HG02885 (cell line): Measurements from ENCODE around the gene FBXW7.
A peak's percentile ranks its signal among the peaks of the same experiment; 100 is the strongest.

Experiments
- ATAC-seq: cut with Tn5 transposase; IDR thresholded peaks from one replicate; pipeline ENCODE4 v1.9.1; 2021; ENCODE audit warnings: mild to moderate bottlenecking; ENCODE audit not compliant: unreplicated experiment, poor library complexity

FBXW7 gene

DNA sequence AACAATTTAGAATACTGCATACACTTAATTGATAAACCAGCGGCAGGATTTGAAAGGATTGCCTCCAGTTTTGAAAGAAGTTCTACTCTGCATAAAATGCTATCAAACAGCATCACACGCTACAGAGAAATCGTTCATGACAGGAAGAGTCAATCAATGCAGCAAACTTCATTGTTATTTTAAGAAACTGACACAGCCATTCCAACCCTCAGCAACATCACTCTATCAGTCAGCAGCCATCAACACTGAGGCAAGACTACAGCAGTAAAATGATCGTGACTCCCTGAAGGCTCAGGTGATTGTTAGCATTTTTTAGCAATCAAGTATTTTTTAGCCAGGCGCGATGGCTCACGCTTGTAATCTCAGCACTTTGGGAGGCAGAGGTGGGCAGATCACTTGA is 98.3 kb downstream of the FBXW7 start:
- ATAC-seq = no peak

DNA sequence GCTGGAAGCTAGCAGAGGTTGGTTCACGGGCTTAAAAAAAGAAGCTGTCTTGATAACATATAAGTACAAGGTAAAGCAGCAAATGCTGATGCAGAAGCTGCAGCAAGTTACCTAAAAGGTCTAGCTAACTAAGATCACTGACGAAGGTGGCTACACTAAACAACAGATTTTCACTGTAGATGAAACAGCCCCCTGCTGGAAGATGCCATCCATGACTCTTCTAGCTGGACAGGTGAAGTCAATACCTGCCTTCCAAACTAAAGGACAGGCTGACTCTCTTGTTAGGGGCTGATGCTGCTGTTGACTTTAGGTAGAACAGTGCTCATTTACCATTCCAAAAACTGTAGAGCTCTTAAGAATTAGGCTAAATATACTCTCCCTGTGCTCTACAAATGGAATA is 99.5 kb downstream of the FBXW7 start:
- ATAC-seq = no peak

DNA sequence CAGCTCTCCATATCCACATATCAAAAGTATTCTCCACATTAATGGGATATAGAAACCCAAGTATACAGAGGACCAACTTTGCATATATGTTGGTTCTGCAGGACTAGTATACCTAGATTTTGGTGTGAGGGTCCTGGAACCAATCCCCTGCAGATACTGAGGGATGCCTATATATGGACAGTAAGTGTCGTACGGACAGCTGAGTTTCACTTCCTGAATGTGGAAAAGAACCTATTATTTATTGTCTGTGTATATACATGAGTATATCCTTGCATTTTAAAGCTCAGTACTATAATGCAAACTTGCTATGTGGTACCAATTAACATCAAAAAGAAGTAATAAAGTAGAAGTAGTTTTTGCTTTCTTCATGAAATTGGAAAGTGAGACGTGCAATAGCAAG is 101.9 kb downstream of the FBXW7 start:
- peak; percentile 56 for ATAC-seq

DNA sequence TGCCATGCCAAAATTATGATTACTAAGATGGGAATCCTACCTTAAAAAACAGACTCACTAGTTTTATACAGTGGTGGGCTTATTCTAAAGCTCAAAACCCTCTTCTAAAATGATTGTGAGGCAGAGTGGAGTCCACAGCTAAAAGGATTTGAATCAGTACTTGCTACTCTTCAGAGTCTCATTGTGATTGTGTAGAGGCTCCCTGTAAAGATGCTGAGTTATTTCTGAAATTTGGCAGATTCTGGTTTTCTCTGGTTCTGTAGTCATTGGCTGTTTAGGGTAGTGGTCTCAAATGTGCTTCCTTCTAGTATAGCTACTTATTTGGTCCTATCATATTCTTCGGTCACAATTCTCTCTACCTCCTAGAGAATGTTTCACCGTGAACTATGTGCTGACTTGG is 104.1 kb downstream of the FBXW7 start:
- ATAC-seq = no peak

DNA sequence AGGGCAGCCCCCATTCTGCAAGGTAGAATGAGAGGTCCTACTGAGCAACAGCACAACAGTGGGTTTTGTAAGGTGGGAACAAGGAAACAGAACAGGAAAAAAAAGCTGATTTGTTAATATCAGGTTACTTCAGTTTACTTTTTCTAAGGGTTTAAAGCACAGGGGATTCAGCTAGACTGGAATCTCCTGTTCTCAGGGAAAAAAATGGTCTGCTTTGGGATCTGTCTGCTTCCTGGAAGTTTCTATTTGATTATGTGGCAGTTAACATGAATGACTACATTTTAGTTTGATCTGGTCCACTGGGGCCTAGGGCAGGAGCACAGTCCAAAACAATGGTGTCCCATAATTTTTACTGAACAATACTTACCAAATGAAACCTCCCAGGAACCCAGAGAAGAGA is 104.6 kb downstream of the FBXW7 start:
- ATAC-seq = no peak

DNA sequence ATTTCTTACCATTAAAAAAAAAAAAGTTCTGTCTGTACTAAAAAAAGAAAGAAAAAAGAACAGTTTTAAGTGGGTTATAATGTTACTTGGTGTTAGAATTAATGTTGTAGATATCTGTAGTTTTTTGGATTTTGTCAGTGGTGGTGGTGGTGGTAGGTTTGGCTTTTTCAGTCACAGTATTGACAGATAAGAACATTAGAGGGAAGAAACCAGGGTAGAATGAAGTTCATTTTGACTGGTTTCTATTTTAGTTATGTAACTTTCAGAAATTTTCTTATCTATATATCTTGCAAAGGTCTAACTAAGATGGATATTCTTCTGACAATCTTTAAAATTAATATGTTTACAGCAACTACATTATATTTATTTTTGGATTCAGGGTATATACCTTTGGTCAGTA is 105.4 kb downstream of the FBXW7 start:
- ATAC-seq = no peak

DNA sequence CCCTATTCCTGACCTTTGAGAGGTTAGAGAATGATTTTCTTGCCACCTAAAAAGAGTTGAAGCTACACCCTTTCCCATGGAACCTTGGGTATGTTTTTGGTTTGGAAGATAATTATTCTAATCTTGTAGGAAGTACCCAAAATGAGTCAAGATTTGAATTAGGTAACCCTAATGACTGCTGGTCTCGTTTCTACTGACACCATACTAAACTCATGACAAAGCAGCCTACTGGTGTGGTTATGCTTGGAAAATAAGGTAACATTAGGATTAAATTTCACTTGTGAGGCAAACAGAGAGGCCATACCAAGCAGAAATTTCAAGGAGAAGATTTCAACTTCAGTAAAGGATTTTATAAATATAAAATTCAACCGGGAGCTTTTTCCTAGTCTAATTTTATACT is 107.9 kb downstream of the FBXW7 start:
- no peak for ATAC-seq

DNA sequence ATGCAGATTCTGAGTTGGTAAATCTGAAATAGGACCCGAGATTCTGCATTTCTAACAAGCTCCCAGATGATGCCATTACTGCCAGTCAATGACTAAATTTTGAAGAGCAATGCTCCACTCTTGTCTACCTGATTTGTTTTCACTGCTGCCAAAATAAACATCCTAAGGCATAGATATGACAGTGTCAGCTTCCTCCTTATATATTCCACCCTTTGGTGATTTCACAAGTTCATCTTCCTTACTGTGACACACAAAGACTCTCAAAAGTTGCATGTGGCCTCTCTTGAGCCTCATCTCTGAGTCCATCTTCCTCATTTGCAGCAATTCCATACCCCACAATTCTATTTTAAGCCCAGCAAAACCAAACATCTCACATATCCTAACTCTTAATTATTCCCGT is 110.9 kb downstream of the FBXW7 start:
- no peak for ATAC-seq

DNA sequence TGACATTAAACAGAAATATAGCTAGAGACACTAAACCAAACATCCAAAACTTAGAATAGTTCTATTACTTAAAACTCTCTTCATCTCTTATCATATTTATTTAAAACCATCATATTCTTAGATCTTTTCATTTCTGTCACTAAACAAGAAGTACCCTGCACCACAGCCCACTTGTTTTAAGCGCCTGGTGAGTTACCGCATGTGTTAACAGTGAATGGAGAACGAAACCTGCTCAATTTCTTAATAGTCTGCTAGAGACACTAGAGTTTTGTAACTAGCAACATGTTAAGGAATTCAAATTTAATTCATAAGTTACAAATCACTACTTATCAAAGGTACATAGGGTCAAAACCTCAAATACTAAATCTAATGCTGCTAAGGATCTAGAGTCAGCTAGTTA is 111.5 kb downstream of the FBXW7 start:
- no peak for ATAC-seq

DNA sequence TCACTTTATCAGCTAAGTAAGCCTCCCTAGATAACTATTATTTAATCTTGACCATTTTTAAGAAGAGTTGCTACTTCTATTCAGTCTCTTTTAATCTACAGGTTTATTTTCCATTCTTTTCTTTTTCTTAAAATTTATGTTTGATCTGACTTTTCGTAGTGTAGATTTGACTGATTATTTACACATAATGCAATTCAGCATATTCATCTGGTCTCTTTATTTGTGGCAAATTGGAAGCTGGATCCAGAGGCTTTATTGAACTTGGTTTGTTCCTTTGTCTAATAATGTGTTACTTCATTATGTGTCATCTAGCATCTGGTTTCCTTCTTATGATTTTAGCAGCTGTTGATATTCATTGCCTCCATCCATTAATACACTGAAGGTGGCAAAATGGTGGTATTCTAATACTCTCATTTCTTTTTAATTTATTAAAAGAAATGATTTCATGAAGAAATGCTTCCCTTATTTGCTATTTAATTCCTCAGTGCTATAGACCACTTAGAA is 113.0 kb downstream of the FBXW7 start:
- ATAC-seq = no peak

DNA sequence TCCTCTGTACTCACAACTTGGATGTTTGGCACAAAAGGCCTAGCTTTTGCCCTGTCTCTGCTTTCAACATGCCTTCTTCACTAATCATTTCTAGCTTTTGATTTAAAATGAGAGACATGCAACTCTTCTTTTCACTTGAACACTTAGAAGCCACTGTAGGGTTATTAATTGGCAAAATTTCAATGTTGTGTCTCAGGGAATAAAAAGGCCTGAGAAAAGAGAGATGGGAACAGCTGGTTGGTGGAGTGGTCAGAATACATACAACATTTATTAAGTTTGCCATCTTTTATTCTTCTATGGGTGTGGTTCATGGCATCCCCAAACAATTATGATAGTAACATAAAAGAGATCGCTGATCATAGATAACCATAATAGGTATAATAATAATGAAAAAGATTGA is 114.3 kb downstream of the FBXW7 start:
- no peak for ATAC-seq

DNA sequence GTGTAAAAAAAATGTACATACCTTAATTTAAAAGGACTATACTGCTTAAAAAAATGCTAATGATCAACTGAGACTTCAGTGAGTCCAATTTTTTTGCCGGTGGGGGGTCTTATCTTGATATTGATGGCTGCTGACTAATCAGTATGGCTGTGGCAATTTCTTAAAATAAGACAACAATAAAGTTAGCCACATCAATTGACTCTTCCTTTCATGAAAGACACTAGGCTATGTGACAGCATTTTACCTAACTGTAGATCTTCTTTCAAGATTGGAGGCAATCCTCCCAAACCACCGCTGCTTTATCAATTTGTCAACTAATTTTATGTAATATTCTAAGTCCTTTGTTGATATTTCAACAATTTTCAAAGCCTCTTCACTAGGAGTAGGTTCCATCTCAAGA is 116.1 kb downstream of the FBXW7 start:
- no peak for ATAC-seq

DNA sequence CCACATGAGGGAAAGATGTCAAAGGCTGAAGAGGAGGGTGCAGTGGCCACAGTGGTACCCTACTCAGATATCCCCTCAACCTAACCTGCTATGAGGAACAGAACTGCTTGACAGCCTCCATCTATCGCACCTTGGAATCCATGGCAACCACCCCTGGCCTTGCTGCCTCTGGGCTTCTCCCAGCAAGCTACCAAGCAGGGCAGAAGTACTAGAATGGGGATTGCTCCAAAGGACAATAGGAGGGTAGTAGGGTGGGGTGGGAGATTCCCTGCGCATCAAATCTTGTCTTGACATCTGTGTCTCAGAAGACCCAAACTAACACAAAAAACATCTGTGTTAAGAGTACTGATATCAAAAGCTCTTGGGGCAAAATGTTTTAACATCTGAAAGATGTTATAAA is 118.2 kb downstream of the FBXW7 start:
- no peak for ATAC-seq

DNA sequence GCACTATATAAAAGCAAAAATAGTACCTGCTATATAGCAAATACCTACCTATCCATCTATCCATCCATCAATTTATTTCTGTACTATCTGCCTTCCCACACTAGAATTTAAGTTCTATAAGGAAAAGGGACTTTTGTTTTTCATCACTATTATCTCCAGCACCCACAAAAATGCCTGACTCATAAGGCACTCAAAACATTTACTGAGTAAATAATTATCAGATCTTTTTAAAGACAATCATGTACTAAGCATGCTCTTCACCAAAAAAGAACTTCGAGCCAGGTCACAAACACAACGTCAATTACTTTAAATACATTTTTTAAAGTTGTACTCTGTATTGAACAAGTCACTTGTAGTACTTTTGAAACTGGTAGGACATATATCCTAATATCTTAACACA is 119.9 kb downstream of the FBXW7 start:
- no peak for ATAC-seq

DNA sequence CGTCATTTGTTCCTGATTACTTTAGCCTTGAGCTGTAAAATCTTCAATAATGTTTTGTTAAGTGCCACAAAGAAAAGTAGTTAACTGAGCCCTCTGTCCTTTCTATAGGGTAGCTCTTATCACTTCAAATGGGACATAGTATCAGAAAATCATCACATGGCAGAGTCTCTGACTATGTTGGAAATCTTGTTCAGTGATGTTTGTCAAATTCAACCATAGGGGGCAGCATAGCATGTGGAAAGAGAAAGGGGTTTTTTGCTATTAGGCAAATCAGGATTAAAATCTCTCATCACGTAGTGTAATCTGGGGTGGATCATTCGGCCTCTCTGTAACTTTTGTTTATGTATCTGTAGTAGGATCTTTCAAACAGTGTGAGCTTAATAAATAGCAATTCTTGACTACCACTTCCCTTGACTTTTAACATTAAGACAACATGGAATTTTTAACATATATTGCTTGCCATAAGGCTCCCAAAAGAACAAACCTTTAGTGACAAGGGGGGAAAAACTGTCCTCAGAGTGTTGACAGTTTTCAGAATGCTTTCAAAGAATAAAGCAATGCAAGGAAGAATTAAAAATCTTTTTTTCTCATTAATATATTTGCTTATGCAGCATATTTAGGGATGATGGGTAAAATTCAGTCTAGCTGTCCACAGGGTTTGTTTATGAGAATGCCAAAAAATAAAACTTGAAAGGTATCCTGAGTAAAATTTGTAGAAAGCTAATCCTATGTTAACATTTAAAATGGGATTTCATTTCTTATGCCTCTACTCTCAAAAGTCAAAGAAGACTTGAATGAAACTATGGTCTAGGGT is 127.2 kb downstream of the FBXW7 start:
- peak; percentile 39 for ATAC-seq

DNA sequence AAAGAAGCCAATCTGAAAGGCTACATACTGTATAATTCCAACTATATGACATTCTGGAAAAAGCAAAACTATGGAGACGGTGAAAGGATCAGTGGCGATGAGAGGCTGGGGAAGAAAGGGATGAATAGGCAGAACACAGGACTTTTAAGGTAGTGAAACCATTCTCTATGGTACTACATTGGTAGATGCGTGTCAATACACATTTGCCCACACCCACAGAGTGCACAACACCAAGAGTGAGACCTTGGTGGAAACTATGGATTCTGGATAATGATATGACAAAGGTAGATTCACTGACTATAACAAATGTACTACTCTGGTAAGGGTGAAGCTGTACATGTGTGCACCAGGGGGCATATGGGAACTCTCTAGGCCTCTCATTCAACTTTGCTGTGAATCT is 134.5 kb downstream of the FBXW7 start:
- ATAC-seq = no peak

DNA sequence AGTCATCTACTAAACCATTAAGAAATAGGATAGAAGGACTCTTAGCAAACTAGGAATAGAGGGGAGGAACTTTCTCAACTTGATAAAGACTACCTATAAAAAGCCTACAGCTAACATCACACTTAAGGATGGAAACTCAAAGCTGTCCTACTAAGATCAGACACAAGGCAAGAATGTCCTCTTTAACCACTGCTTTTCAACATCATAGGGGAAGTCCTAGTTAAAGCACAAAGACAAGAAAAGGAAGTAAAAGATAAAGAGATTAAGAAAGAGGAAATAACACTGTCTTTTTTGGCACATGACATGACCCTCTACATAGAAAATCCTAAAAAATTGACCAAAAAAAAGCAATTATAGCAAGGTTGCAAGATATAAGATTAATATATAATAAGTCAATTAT is 136.6 kb downstream of the FBXW7 start:
- ATAC-seq = peak; percentile 77

DNA sequence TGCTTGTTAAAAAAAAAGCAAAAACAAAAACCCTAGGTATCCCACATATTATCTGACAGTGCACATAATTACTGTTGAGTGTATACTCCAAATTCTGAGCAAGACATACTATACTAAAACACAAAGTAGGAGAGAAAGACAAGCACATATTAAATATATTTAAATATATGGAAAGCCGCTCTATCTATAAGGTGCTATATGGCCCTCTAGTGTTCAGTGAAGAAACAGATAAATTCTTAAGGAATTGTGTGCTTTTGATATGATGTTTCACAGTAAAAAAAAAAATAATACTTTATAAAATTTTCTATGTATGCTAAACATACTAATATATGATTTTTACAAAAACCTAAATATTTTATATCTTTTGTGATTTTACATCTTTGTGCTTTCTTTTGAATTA is 137.8 kb downstream of the FBXW7 start:
- ATAC-seq = no peak

DNA sequence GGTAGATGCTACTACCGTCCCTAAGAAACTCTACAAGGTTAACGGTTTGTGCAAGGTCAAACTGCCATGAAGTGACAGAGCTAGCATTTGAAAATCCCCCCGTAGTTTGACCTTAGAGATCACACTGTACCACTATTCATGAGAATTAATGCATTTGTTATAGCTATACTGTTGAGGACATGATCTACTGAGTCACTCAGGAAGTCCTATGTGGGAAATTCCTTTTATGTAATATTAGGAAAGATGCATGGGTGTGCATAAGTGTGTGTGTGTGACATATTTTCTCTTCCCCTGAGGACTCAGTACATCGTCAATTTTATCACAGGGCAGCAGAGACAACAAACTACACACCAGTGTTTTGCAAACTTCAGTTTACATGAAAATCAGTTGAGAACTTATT is 141.1 kb downstream of the FBXW7 start:
- ATAC-seq = no peak

DNA sequence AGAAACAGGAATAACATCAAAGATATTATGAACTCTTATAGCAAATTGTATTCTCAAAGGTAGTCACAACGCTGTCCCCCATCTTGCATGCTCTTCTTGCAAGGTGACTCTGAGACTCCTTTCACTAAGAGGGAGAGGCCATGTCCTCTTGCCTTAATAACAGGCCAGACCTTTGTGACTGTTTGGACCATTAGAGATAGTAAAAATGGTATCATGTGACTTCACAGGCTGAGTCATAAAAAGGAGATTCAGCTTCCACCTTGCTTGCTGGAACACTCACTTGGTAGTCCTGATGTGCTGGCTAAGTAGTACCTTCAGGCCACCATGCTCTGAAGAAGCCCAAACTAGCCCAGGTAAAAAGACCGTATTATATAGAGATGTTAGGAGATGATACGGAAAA is 143.8 kb downstream of the FBXW7 start:
- no peak for ATAC-seq

DNA sequence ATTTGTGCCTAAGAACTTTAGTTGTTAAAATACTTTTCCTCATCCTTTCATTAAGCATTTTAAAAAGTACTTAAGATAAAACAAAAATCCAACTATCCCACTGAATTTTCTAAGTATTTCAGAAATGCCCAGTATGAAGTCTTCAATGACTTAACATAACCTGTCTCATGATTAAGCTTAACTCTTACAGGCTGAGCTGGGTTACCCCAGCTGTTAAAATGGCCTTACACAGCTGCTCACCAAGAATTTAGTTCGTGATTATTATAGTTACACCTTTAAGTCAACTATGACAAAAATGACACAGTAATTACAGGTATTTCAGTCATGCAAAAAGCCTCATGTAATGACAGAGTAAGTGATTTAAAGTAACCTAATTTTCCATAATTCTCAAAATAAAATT is 145.7 kb downstream of the FBXW7 start:
- ATAC-seq = no peak

DNA sequence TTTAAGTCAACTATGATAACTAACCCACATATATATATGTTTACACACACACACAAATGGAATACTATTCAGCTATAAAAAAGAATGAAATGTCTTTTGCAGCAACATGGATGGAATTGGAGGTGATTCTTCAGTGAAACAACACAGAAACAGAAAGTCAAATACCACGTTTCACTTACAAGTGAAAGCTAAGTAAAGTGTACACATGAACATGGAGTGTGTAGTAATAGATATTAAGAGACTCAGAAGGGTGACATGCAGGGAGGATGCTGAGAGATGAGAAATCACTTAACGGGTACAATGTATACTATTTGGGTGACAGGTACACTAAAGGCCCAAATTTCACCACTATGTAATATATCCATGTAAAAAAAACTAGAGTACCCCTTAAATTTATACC is 146.5 kb downstream of the FBXW7 start:
- ATAC-seq = no peak
